Fibroblast of lung (primary cell): ENCODE data around the gene TNRC18. TPM values are rescaled to one million over a fixed set of nuclear protein-coding genes. Genes with fewer than 3 reads are reported as not detected.
"Not testable (repeated sequence)": the region's sequence is repeated elsewhere in the genome, so short reads cannot be mapped to it uniquely, and the experiment has no call there.

ENCODE experiments used
- DNase-seq, 2 donors: peaks; one replicate each; pipeline versions ENCODE4 v3.0.0 to v3.0.0-alpha.2; 2010; ENCODE audit warnings: low read depth in 2 of 2
- H2AFZ ChIP-seq: 2 replicates; pipeline ENCODE4 v1.5.1; 2012; ENCODE audit warnings: low read length, control low read depth, inconsistent platforms
- H3K27ac ChIP-seq: 2 replicates; pipeline ENCODE4 v1.5.1; 2011; ENCODE audit warnings: low read length, control low read depth; ENCODE audit not compliant: insufficient read depth
- H3K27me3 ChIP-seq: 2 replicates; pipeline ENCODE4 v1.5.1; 2011; ENCODE audit warnings: mild to moderate bottlenecking, low read length; ENCODE audit not compliant: control insufficient read depth, insufficient read depth
- H3K36me3 ChIP-seq: 2 replicates; pipeline ENCODE4 v1.5.1; 2011; ENCODE audit warnings: low read length; ENCODE audit not compliant: control insufficient read depth, insufficient read depth
- H3K4me1 ChIP-seq: 2 replicates; pipeline ENCODE4 v1.5.1; 2011; ENCODE audit warnings: low read length; ENCODE audit not compliant: control insufficient read depth, insufficient read depth; ENCODE audit errors: extremely low read depth
- H3K4me2 ChIP-seq: 2 replicates; pipeline ENCODE4 v1.5.1; 2011; ENCODE audit warnings: low read length, control low read depth; ENCODE audit not compliant: insufficient read depth; ENCODE audit errors: extremely low read depth
- H3K4me3 ChIP-seq, 4 experiments: fragments of 200-600 bp in 1 of 4; sonication (generic) in 1 of 4; replicated peaks in 1 of 4; 2 replicates each; pipeline ENCODE4 v1.5.1; 2011 to 2016; ENCODE audit warnings: low read length in 4 of 4, low read depth in 3 of 4, mild to moderate bottlenecking in 3 of 4, control low read depth in 2 of 4, inconsistent platforms in 1 of 4, mixed read lengths in 1 of 4; ENCODE audit not compliant: insufficient read depth in 1 of 4; ENCODE audit errors: control extremely low read depth in 1 of 4
- H3K79me2 ChIP-seq: 2 replicates; pipeline ENCODE4 v1.5.1; 2012; ENCODE audit warnings: mild to moderate bottlenecking, low read length, inconsistent platforms; ENCODE audit not compliant: control insufficient read depth, insufficient read depth
- H3K9ac ChIP-seq: 2 replicates; pipeline ENCODE4 v1.5.1; 2011; ENCODE audit warnings: mild to moderate bottlenecking, low read length, control low read depth; ENCODE audit not compliant: insufficient read depth
- H3K9me3 ChIP-seq: 2 replicates; pipeline ENCODE4 v1.5.1; 2012; ENCODE audit warnings: low read depth, low read length; ENCODE audit not compliant: control insufficient read depth, insufficient read depth
- H4K20me1 ChIP-seq: 2 replicates; pipeline ENCODE4 v1.5.1; 2011; ENCODE audit warnings: low read length; ENCODE audit not compliant: control insufficient read depth, insufficient read depth; ENCODE audit errors: extremely low read depth
- EZH2 ChIP-seq: IDR thresholded peaks from 2 replicates; pipeline ENCODE4 v1.5.1; 2012; ENCODE audit warnings: low read length, control low read depth, mild to moderate bottlenecking; ENCODE audit errors: missing control alignments
- polyA plus RNA-seq, 2 donors: library from polyadenylated mRNA; depleted of rRNA in 1 of 2; stranded (reverse) in 1 of 2; unstranded in 1 of 2; fragments of >200 nt; gene quantifications; 2 replicates each; pipeline ENCODE4 v1.2.1, GENCODE V29; 2011 to 2012; ENCODE audit warnings: missing spikeins in 1 of 2
- total RNA-seq: library from RNA; depleted of rRNA; stranded (reverse); fragments of >200 nt; gene quantifications from 2 replicates; pipeline ENCODE4 v1.2.1, GENCODE V29; 2014
- TF ChIP-seq, protein P1 (sequence below), 2 donors: IDR thresholded peaks in 1 of 2; conservative IDR thresholded peaks in 1 of 2; 1 replicate in 1 of 2; 2 replicates in 1 of 2; pipeline ENCODE4 v1.5.1; 2011 to 2012; ENCODE audit warnings: low read length in 2 of 2, control low read depth in 1 of 2, inconsistent platforms in 1 of 2, low read depth in 1 of 2, mild to moderate bottlenecking in 1 of 2

The TNRC18 gene
- total and polyA plus RNA-seq, 2 donors (not counting 1 experiment from before 2014, with no cell fraction given), result 19.7 to 38.5 TPM

DNA sequence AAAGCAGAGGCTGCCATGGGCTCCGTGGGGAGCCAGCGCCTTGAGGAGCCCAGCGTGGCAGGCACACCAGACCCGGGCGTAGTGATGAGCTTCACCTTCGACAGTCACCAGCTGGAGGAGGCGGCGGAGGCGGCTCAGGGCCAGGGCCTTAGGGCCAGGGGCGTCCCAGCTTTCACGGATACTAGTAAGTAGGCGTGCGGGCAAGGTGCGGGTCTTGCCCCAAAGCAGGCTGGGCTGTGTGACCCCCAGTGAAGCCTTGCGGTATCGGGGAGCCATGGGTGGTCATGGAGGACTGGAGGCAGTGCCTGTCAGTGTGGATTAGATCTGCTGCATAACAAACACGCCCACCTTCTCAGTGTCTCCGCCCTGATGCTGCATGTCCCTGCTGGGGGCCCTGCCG, 135.8 kb downstream of the TNRC18 start:
- Histone ChIP-seq H3K4me1 (no peaks in the 10 kb centered on the region), H3K9me3 (no peaks in the 10 kb centered on the region), H3K79me2 (no peaks in the 10 kb centered on the region), H3K9ac (no peak overlapping the region), H3K4me2 (no peak overlapping the region), H3K36me3 (no peaks in the 10 kb centered on the region), H4K20me1 (no peaks in the 10 kb centered on the region), H2AFZ (no peak overlapping the region), H3K27ac (no peak overlapping the region), H3K27me3 (no peaks in the 10 kb centered on the region), H3K4me3 (no peak overlapping the region)
- TF ChIP-seq, protein P1, sequence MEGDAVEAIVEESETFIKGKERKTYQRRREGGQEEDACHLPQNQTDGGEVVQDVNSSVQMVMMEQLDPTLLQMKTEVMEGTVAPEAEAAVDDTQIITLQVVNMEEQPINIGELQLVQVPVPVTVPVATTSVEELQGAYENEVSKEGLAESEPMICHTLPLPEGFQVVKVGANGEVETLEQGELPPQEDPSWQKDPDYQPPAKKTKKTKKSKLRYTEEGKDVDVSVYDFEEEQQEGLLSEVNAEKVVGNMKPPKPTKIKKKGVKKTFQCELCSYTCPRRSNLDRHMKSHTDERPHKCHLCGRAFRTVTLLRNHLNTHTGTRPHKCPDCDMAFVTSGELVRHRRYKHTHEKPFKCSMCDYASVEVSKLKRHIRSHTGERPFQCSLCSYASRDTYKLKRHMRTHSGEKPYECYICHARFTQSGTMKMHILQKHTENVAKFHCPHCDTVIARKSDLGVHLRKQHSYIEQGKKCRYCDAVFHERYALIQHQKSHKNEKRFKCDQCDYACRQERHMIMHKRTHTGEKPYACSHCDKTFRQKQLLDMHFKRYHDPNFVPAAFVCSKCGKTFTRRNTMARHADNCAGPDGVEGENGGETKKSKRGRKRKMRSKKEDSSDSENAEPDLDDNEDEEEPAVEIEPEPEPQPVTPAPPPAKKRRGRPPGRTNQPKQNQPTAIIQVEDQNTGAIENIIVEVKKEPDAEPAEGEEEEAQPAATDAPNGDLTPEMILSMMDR (conservative IDR thresholded peaks at IDR 0.05 in 1 of 2, IDR thresholded peaks at IDR 0.05 in 1 of 2; ENCODE audit: low read depth in 1 of 2, low read length in 2 of 2), result no peak
- no peak for TF ChIP-seq EZH2
- DNase-seq, result no peak

DNA sequence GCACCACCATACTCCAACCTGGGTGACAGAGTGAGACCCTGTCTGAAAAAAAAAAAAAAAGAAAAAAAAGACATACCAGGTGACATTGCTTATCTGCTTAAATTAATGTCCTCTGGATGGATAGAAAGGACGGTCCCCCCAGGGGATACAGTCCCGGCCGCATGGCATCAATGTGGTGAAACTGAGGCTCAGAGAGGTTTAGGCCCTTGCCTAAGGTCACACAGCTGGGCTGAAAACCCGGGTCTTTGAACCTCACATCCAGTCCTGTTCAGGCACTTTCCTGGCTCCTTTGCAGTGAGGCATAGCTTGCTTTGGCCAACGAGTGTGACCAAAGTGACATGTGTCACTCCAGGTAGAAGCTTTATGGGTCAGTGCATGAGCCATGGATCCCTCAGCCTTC, 136.3 kb downstream of the TNRC18 start:
- not testable (repeated sequence) for H3K36me3 ChIP-seq

DNA sequence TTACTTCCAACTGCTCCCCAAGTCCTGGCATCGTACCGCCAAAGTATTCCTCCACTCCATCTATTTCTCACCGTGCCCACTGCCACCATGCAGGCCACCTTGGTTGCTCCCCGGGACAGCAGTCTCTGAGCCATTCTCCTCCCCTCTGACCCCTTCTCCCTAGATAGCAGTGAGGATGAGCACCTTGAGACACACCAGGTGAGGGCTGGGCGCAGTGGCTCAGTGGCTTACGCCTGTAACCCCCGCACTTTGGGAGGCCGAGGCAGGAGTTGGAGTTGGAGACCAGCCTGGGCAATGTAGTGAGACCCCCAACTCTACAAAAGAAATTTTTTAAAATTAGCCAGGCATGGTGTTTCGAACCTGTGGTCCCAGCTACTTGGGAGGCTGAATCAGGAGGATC, 136.7 kb downstream of the TNRC18 start:
- Histone ChIP-seq H2AFZ (no peak overlapping the region), H3K9me3 (no peaks in the 10 kb centered on the region), H3K9ac (no peak overlapping the region), H3K27me3 (no peaks in the 10 kb centered on the region), H3K79me2 (no peaks in the 10 kb centered on the region), H4K20me1 (no peaks in the 10 kb centered on the region), H3K4me3 (no peak overlapping the region), H3K27ac (no peak overlapping the region), H3K36me3 (no peaks in the 10 kb centered on the region), H3K4me1 (no peaks in the 10 kb centered on the region), H3K4me2 (no peak overlapping the region)
- TF ChIP-seq, protein P1 (conservative IDR thresholded peaks at IDR 0.05 in 1 of 2, IDR thresholded peaks at IDR 0.05 in 1 of 2; ENCODE audit: low read depth in 1 of 2, low read length in 2 of 2), result no peak
- no peak for TF ChIP-seq EZH2
- DNase-seq, result no peak

More for the DNA sequence above, 136.3 kb downstream of the TNRC18 start:
- H3K79me2 ChIP-seq, H3K4me1 ChIP-seq, H3K4me2 ChIP-seq, H3K9ac ChIP-seq, H3K4me3 ChIP-seq, H4K20me1 ChIP-seq, H3K27me3 ChIP-seq, H2AFZ ChIP-seq, H3K9me3 ChIP-seq, H3K27ac ChIP-seq, DNase-seq: not testable (repeated sequence)
